ENCODE measurements around the gene TMEM79. TPM values are rescaled to one million over a fixed set of nuclear protein-coding genes. Genes with fewer than 3 reads are reported as not detected.

Gene TMEM79
- total RNA-seq, 2 donors from 2014 or later, result 13.7 to 14.5 TPM

Other genes starting within 250 kb of the TMEM79 start
- gene UBQLN4, start 230.5 kb upstream of the TMEM79 start, total RNA-seq, result 10 to 100 TPM; 31.9 to 36.7 TPM
- 10 to 100 TPM; 39.9 to 55.6 TPM for gene LAMTOR2, start 229.5 kb upstream of the TMEM79 start, total RNA-seq
- gene RAB25, start 223.2 kb upstream of the TMEM79 start, total RNA-seq, result 1 to 10 TPM in 1 of 2 donors, under 1 TPM in 1; 0.43 to 1.2 TPM
- gene MEX3A, start 201.9 kb upstream of the TMEM79 start, total RNA-seq, result under 1 TPM; 0.15 to 0.21 TPM
- 100 to 1,000 TPM; 150 to 338 TPM for gene LMNA, start 169.6 kb upstream of the TMEM79 start, total RNA-seq
- 10 to 100 TPM in 1 of 2 donors, 1 to 10 TPM in 1; 1.8 to 17.6 TPM for gene SEMA4A, start 130.7 kb upstream of the TMEM79 start, total RNA-seq
- gene SLC25A44, start 90.2 kb upstream of the TMEM79 start, total RNA-seq, result 10 to 100 TPM; 23.5 to 38.1 TPM
- 10 to 100 TPM; 85.6 to 87.3 TPM for gene PMF1, start 71.3 kb upstream of the TMEM79 start, total RNA-seq
- gene BGLAP, start 42.1 kb upstream of the TMEM79 start, total RNA-seq, result 1 to 10 TPM; 3.2 to 6.8 TPM
- gene PAQR6, start 36.3 kb upstream of the TMEM79 start, total RNA-seq, result 10 to 100 TPM in 1 of 2 donors, 1 to 10 TPM in 1; 8.0 to 10.9 TPM
- 10 to 100 TPM; 75.7 to 93.7 TPM for gene SMG5, start 1.5 kb upstream of the TMEM79 start, total RNA-seq
- gene GLMP, start 11.4 kb downstream of the TMEM79 start, total RNA-seq, result 10 to 100 TPM; 18.3 to 19.1 TPM
- under 1 TPM; 0.42 to 0.52 TPM for gene VHLL, start 15.0 kb downstream of the TMEM79 start, total RNA-seq
- gene CCT3, start 54.0 kb downstream of the TMEM79 start, total RNA-seq, result 100 to 1,000 TPM; 185 to 405 TPM
- 1 to 10 TPM in 1 of 2 donors, not detected in 1; 1.1 TPM for gene TSACC, start 54.2 kb downstream of the TMEM79 start, total RNA-seq
- gene RHBG, start 84.9 kb downstream of the TMEM79 start, total RNA-seq, result not detected
- 10 to 100 TPM; 34.4 to 68.5 TPM for gene MEF2D, start 216.4 kb downstream of the TMEM79 start, total RNA-seq

Data from activated T-helper 17 cell treated with anti-CD3 and anti-CD28 coated beads, Interleukin-2, amount 50 U/mL, for 72 hours (primary cell).